ENCODE measurements around the gene TRIM69.
"Not testable (repeated sequence)": the region's sequence is repeated elsewhere in the genome, so short reads cannot be mapped to it uniquely, and the experiment has no call there.

The TRIM69 gene

DNA sequence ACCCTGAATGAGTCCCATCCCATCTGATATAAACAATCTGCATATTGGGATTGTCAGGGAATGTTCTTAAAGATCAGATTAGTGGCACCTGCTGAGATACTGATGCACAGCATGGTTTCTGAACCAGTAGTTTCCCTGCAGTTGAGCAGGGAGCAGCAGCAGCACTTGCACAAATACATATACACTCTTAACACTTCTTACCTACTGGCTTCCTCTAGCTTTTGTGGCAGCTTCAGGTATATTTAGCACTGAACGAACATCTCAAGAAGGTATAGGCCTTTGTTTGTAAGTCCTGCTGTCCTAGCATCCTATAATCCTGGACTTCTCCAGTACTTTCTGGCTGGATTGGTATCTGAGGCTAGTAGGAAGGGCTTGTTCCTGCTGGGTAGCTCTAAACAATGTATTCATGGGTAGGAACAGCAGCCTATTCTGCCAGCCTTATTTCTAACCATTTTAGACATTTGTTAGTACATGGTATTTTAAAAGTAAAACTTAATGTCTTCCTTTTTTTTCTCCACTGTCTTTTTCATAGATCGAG lies 20.5 kb upstream of the TRIM69 start:
- DNase-seq (ENCODE audit: low read depth in 3 of 3), result no peak

DNA sequence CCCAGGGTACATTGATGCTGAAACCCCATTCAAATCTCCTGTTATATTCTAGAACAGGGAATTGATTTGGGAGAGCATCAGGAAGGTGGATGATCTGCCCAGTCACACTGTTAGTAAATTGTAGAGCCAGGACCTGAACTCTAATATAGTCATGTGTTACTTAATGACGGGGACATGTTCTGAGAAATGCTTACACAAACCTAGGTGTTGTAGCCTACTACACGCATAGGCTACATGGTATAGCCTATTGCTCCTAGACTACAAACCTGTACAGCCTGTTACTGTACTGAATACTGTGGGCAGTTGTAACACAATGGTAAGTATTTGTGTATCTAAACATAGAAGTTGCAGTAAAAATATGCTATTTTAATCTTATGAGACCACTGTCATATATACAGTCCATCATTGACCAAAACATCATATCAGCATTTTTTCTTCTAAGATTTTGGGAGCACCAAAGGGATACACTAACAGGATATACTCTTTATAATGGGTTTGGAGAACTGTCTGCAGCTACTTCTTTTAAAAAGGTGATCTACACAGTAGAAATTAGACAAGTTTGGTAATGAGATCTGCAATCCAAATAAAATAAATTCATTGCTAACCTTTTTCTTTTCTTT lies 19.2 kb upstream of the TRIM69 start:
- no peak for DNase-seq (ENCODE audit: low read depth in 3 of 3)

DNA sequence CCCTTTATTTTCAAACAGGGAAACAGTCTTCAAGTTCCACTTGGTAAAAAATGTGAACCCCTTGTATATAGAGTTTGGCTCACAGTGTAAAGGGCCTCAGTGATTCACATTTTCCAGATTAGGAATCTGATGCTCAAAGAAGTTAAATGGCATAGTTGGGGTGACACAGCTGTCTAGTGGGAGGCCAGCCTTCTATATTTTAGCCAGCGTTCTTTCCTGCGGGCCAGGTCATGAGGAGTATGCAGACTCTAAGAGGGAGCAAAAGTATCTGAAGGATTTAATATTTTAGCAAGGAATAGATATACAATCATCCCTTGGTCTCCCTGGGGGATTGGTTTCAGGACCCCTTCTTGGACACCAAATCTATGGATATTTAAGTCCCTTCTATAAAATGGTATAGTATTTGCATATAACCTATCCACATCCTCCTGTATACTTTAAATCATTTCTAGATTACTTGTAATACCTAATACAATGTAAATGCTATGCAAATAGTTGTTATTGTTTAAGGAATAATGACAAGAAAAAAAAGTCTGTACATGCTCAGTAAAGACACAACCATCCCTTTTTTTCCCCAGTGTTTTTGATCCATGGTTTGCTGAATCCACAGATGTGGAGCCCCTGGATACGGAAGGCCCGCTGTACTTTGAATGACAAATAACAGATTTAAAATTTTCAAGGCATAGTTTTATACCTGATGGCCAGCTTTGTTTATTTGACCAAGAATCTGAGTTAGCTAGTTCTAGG lies 18.0 kb upstream of the TRIM69 start:
- no peak for DNase-seq (ENCODE audit: low read depth in 3 of 3)

DNA sequence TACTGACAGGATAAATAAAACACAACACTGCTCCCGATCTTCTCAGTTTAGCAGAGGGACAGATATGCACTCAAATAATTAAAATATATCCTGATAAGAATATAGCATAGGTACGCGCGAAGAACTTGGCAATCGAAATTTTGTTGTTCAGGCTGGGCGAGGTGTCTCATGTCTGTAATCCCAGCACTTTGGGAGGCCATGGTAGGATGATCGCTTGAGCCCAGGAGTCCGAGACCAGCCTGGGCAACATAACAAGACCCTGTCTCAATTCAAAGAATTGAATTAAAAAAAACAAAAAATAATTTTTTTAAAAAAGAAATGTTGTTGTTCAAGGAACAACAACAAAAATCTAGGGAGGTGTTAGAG lies 17.4 kb upstream of the TRIM69 start:
- DNase-seq (ENCODE audit: low read depth in 3 of 3), result no peak

DNA sequence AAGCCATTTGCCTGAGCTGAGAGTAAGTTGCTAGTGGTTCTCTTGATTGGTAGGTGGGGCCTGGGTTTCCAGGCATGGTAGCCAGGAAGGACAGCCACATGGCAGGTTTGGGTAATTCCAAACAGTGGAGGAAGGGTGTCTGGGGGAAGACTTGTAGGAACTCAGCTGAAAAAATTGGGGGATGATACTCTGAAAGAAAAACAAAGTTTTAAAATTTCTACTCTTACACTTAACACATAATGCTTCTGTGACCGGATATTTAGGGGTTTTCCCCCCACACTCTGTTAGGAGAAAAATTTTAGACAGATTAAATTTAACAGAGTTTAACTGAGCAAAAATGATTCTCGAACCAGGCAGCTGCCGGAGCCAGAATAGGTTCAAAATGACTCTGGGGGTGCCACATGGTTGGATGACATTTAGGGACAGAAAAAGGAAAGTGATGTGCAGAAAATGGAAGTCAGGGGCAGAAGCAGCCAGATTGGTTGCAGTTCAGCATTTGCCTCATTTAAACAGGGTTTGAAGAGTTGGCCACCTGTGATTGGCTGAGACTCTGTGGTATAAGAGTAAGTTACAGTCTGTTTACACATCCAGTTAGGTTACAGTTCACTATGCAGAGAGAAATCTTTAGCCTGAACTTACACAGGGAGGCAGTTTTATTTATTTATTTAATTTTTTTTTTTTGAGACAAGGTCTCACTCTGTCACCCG lies 16.9 kb upstream of the TRIM69 start:
- peak in 2 of 3 experiments; percentile 44 to 59 for DNase-seq (ENCODE audit: low read depth in 3 of 3)

DNA sequence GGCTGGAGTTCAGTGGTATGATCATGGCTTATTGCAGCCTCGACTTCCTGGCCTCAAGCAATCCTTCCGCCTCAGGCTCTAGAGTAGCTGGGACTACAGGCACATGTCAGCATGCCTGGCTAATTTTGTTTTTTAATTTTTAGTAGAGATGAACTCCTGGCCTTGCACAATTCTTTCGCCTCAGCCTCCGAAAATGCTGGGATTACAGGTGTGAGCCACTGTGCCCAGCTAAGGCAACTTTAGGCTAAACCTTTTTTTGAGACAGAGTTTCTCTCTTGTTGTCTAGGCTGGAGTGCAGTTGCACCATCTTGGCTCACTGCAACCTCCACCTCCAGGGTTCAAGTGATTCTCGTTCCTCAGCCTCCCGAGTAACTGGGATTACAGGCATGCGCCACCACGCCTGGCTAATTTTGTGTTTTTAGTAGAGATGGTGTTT lies 16.3 kb upstream of the TRIM69 start:
- DNase-seq (ENCODE audit: low read depth in 3 of 3), result not testable (repeated sequence)

DNA sequence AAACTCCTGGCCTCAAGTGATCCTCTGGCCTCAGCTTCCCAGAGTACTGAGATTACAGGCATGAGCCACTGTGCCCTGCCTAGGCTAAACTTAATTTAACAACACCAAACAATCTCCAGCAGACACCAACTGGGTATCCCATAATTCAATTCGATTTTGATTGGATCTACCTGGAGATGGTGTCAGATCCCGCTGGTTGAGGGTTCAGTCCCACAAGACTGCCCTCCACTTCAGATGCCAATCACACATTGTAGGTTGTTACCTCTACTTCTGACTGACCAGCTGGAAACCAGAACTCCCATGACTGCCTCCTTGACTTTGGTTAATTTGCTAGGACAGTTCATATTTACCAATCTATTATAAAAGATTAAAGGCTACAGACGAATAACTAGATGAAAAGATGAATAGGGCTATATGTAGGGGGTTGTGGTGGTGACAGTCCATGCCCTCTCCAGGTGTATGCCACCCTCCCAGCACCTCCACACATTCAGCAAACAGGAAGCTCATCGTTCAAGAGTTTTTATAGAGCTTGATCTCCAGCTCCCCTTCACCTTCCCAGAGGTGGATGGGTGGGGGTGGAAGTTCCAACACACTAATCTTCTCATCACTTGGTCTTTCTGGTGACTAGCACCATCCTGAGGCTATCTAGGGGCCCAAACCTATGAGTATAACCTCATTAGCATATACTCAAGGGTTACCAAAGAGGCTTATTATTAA lies 15.7 kb upstream of the TRIM69 start:
- DNase-seq (ENCODE audit: low read depth in 3 of 3), result no peak

DNA sequence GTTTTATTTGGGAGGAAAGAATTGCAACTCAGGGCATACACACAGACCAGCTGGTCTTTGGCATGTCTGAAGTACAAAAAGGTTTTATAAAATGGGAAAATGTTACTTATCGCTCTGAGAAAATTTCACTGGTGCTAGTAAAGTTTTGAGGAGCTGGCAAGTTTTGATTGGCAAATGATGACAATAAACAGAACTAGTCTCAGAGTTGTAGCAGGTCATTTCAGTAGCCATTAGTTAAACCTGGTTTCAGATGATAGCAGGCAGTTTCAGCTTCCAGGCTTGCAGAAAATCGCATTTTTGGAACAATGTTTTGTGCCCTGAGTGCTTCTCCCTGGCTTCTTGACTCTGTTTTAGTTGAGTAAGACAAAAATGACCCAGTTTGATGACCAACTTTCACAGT lies 14.3 kb upstream of the TRIM69 start:
- no peak for DNase-seq (ENCODE audit: low read depth in 3 of 3)

DNA sequence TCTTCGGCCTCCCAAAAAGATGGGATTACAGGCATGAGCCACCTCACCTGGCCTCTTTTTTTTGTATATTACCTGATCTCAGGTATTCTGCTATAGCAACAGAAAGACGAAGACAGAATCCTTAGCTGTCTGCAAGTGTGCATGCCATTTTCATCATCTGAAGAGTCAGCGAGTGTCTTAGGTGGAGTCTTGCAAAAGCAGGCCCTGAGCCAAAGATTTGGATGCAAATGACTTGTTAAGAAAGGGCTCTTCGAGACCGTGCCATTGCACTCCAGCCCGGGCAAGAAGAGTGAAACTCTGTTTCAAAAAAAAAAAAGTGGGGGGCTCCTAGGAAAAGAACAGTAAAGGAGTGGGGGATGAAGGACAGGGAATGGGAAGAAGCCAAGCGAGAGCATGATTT lies 10.2 kb upstream of the TRIM69 start:
- DNase-seq (ENCODE audit: low read depth in 3 of 3), result no peak

DNA sequence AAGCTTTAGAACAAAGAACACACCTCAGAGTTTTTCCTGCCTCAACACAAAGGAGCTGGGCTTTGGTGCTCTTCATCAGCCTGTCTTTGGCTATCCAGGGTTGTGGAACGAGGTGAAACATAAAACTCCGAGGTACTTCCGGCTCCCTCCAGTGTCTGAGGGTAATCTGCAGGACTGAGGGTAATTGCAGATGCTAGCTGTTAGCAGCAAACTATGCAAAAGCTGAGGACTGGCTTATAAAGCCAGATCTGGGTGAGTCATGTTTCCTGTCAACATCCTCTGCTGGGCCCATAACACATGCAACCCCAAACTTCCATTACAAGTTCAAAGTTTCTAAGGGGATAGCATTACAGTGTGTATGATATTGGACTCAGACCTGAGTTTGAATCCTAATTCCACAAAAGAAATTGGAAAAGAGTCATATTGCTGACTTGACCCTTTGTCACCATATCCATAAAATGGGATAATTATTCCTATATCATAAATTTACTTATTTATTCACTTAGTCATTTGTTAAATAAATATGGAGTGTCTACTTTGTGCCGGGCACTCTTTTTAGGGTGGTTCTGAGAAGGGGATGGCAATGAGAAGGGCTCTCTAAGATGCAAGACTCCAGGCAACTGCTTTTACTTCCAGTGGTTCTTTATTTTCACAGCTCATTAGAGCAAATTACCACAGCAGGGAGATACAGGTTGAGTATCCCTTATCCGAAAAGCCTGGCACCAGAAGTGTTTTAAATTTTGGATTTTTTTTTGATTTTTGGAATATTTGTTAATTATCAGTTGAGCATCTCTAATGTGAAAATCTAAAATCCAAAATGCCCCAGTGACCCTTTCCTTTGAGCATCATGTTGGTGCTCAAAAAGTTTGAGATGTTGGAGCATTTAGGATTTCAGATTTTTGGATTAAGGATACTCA lies 9.5 kb upstream of the TRIM69 start:
- DNase-seq (ENCODE audit: low read depth in 3 of 3), result peak in 2 of 3 experiments; percentile 48 to 68

DNA sequence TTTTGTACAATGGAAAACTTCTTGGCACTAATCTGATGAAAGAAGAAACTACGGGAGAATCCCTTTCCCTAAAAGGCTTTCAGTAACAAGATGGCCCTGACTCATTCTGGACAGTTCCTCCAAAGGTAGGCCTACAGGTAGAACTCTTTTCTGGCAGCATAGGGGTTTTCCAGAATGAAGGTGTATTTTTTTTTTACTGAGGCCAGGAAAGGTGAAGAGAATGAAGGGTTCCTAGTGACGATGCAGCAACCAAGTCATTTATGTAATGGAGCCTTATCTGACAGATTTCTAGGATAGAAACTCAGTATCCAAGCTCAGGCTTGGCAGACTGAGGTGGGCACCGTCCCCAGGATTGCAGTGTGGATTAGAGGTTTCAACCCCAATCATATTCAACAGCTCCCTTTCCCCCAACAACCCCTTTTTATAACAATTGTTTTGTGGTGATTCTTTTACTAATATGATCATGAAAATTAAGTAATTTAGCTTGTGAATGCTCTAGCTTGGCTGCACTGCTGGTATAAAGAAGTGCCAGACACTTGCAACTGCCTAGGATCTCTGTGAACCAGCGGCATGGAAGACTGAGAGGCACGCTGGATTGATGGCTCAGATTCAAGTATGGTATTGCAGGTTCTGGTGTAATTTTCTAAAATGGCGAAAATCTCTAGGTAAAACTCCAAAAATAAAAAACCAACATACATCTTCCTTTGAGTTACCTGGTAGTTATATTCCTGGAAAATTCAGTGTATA lies 8.7 kb upstream of the TRIM69 start:
- no peak for DNase-seq (ENCODE audit: low read depth in 3 of 3)

DNA sequence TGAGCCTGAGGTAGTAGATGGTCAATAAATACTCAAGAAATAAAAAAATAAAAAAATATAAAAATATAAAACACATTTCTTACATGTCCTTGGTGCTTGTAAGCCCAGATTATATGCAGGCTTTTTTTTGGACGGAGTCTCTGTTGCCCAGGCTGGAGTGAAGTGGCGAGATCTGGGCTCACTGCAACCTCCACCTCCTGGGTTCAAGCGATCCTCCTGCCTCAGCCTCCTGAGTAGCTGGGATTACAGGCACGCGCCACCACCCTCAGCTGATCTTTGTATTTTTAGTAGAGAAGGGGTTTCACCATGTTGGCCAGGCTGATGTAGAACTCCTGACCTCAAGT lies 8.1 kb upstream of the TRIM69 start:
- not testable (repeated sequence) for DNase-seq (ENCODE audit: low read depth in 3 of 3)

DNA sequence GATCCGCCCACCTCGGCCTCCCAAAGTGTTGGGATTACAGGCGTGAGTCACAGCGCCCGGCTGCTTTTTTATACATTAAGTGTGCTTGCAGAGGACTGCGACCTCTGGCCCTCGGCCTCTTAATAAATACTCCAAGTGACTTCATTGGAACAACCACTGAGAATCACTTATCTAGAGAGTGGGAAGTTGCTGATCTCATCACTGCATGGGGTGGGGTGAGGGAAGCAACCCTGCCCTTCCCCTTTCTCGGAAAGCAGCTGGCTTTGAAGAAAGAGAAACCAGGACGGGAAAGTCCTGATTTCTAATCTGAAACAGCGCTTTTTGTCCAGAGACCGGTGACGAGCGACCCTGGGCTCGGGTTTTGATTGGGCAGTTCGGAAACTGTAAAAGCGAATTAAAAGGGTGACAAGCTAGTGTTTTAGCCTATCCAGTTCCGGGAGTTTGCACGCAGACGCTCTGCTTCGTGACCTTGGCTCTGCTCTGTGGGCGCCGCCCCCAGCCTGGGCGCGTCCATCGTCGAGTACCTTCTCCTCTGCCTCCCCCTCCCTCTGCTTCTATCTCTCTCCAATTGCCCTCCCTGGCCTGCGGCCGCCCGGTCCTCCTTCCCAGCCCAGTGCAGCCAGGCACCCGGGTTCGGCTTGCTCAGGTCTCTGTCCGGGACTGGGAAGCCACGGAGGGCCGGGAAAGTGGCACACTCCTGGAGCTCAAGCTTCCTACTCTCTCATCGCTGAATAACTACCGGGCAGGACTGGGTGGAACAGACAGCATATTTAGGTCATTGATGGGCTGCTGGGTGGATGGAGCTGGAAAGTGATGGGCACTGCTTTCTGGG lies 7.5 kb upstream of the TRIM69 start:
- peak; percentile 88 to 96 (median 92) for DNase-seq (ENCODE audit: low read depth in 3 of 3)

DNA sequence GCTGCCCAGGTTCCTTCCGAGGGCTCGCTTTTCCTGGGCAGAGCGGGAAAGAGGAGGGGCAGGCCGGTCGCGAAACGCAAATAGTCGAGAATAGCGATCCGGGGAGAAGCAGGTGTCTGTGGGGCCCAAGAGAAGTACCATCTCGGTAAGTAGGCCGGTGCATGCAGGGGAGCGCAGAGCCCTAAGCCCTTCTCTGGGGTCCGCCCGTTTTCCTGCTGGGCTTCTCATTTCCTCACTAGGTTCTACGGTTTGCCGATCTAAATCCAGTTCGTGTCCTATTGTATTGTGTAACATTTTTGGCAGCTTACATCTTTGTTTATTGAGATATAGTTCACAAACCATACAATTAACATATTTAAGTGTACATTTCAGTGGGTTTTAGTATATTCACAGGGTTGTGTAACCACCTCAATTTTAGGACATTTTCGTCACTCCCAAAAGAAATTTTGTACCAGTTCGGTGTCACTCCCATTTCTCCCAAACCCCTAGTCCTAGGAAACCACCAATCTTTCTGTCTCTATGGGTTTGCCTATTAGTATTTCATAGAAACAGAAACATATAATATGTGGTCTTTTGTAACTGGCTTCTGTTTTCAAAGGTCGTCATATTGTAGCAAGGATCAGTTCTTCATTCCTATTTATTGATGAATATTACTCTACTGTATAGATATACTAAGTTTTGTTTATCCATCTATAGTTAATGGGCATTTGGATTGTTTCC lies 6.8 kb upstream of the TRIM69 start:
- DNase-seq (ENCODE audit: low read depth in 3 of 3), result no peak

DNA sequence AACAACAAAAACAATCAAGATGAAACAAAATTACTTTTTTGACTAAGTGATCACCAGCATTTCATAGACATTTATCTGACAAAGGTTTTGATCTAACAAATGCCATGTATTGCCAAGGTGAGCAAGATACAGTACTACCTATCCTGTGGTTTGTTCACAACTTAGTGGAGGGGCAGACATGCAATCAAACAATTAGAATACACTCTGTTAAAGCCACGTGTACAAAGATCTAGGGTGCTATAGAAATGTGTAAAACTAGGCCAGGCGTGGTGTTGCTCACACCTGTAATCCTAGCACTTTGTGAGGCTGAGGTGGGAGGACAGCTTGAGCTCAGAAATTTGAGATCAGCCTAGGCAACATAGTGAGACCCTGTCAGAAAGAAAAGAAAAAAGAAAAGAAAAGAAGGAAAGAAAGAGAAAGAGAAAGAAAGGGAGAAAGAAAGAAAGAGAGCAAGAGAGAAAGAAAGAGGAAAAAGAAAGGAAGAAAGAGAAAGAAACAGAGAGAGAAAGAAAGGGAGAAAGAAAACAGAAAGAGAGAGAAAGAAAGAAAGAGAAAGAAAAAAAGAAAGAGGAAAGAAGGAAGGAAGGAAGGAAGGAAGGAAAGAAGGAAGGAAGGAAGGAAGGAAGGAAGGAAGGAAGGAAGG lies 1.4 kb upstream of the TRIM69 start:
- DNase-seq (ENCODE audit: low read depth in 3 of 3), result no peak

DNA sequence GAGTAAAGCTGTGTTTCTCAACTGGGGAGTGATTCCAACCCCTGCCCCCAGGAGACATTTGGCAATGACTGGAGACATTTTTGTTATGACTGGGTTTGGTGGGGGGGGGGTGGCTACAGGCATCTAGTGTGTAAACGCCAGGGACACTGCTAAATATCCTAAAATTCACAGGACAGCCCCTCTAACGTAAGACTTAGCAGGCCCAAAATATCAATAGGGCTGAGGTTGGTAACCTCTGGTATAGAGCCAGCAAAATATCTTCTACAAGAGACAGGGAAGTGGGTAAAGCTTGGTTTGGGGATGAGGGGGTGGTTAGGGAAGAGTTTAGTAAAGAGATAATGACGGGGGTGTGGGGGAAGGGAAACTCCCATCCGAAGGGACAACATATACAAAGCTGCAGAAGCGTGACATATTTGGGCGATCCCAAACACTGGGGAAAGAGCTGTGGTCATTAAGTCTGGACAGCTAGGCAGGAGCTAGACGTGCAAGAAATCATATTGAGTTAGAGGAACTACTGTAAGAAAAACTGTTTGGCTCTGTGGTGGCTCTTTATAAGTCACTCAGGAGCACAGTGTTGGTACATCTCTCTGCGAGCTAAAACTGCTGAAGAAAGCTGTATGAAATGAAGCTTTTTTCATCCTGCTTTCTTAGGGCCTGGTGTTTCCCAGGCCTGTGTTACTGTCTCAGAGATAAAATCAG lies 697 bp upstream of the TRIM69 start:
- DNase-seq (ENCODE audit: low read depth in 3 of 3), result no peak

DNA sequence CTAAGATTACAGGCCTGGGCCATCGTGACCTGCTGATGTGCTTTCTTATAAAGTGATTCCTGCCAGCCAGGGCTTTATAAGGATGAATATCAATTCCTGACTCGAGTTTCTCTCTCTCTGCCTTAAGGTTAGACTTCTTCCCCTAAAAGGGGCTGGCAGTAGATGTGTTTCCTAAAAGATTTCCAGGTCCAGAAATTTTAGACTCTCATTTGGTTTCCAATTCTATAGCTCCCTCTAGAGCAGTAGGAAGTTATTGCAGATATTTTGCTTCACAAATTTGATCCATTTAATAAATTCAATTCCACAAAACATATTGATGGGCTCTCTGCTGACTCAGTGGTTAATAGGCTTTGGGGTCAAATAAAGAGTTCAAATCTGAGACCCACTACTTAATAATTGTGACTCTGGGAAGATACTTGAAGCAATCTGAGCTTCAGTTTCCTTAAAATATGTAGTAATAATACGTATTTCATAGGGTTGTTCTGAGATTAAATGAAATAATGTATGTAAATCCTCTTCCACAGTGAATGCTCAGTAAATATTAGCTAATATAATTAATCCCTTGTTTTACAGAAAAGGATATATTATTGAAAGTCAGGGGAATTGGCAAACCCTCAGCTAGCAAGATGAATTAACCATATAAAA lies 2.1 kb downstream of the TRIM69 start:
- DNase-seq (ENCODE audit: low read depth in 3 of 3), result no peak
